B cell (primary cell): ENCODE results near the gene RPL27. TPM values are rescaled to one million over a fixed set of nuclear protein-coding genes. Genes with fewer than 3 reads are reported as not detected.

Source experiments
- ATAC-seq: fragments of 200-7000 bp; cut with Tn5 transposase; one replicate; pipeline ENCODE4 v1.10.0; 2021; ENCODE audit warnings: low read depth, mild to moderate bottlenecking, moderate number of reproducible peaks, moderate library complexity
- CTCF ChIA-PET: fragments of 350-600 bp; sonication (Branson Sonifier 250); formaldehyde crosslinking; loops from one replicate; lab custom pipeline; 2021; ENCODE audit warnings: antibody characterized with exemption, inconsistent platforms; lab: Charles Lee
- POLR2A ChIA-PET: fragments of 350-600 bp; sonication (Branson Sonifier 250); formaldehyde crosslinking; loops from one replicate; lab custom pipeline; 2021; ENCODE audit warnings: antibody characterized with exemption; lab: Charles Lee
- DNase-seq: peaks from one replicate; pipeline ENCODE4 v3.0.0; 2013
- H2AFZ ChIP-seq: 2 replicates; pipeline ENCODE4 v1.6.1; 2012; ENCODE audit warnings: mild to moderate bottlenecking, low read depth, low read length; ENCODE audit not compliant: insufficient read depth, poor library complexity, severe bottlenecking
- H3K27ac ChIP-seq, 2 donors: 1 replicate in 1 of 2; 2 replicates in 1 of 2; pipeline ENCODE4 v1.5.1; 2012 to 2013; ENCODE audit warnings: low read length in 2 of 2, mild to moderate bottlenecking in 2 of 2, moderate library complexity in 1 of 2
- H3K27me3 ChIP-seq, 4 experiments: fragments of 200-600 bp in 1 of 4; sonication (generic) in 1 of 4; replicated peaks in 1 of 4; 1 replicate in 2 of 4; 2 replicates in 2 of 4; pipeline versions ENCODE4 v1.6.1 to v1.7.0; 2013 to 2016; ENCODE audit warnings: low read length in 3 of 4, mild to moderate bottlenecking in 2 of 4, mixed read lengths in 1 of 4, moderate library complexity in 1 of 4; ENCODE audit not compliant: insufficient read depth in 4 of 4, control insufficient read depth in 3 of 4; ENCODE audit errors: control extremely low read depth in 1 of 4
- H3K36me3 ChIP-seq, 2 experiments: replicated peaks in 1 of 2; 1 replicate in 1 of 2; 2 replicates in 1 of 2; pipeline versions ENCODE4 v1.6.1 to v1.7.1; 2013; ENCODE audit warnings: low read length in 1 of 2; ENCODE audit not compliant: insufficient read depth in 2 of 2, control insufficient read depth in 1 of 2; ENCODE audit errors: control extremely low read depth in 1 of 2, extremely low read depth in 1 of 2
- H3K4me1 ChIP-seq, 2 donors: fragments of 200-600 bp in 1 of 2; sonication (generic) in 1 of 2; 1 replicate in 1 of 2; 2 replicates in 1 of 2; pipeline versions ENCODE4 v1.5.1 to v1.6.1; 2013 to 2017; ENCODE audit warnings: low read length in 2 of 2; ENCODE audit not compliant: control insufficient read depth in 2 of 2, insufficient read depth in 2 of 2
- H3K4me2 ChIP-seq: replicated peaks from 2 replicates; pipeline ENCODE3; 2012; ENCODE audit warnings: mild to moderate bottlenecking, low read depth, low read length; ENCODE audit not compliant: poor library complexity, severe bottlenecking
- H3K4me3 ChIP-seq, 5 experiments: fragments of 200-600 bp in 1 of 5; sonication (generic) in 1 of 5; 1 replicate in 3 of 5; 2 replicates in 2 of 5; pipeline versions ENCODE4 v1.5.1 to v1.7.0; 2011 to 2016; ENCODE audit warnings: low read length in 4 of 5, mild to moderate bottlenecking in 4 of 5, low read depth in 2 of 5, control low read depth in 1 of 5, moderate library complexity in 1 of 5; ENCODE audit not compliant: insufficient read depth in 1 of 5; ENCODE audit errors: control extremely low read depth in 1 of 5, extremely low read depth in 1 of 5
- H3K79me2 ChIP-seq: fragments of 200-600 bp; sonication (generic); one replicate; pipeline ENCODE4 v1.6.0; 2016; ENCODE audit warnings: low read length; ENCODE audit not compliant: control insufficient read depth, insufficient read depth
- H3K9ac ChIP-seq: fragments of 200-600 bp; sonication (generic); 2 replicates; pipeline ENCODE4 v1.6.1; 2017; ENCODE audit warnings: mild to moderate bottlenecking, low read length, moderate library complexity
- H3K9me3 ChIP-seq, 3 donors: one replicate each; pipeline versions ENCODE4 v1.6.1 to v1.7.1; 2013; ENCODE audit warnings: low read length in 2 of 3; ENCODE audit not compliant: control insufficient read depth in 2 of 3, insufficient read depth in 1 of 3; ENCODE audit errors: control extremely low read depth in 1 of 3
- H4K20me1 ChIP-seq: 2 replicates; pipeline ENCODE4 v1.6.0; 2012; ENCODE audit warnings: mild to moderate bottlenecking, low read length; ENCODE audit not compliant: insufficient read depth, control insufficient read depth, poor library complexity, severe bottlenecking
- H3K27ac Mint-ChIP-seq: one replicate; pipeline ENCODE4 v1.8.0; 2021; ENCODE audit warnings: mixed read lengths
- H3K27me3 Mint-ChIP-seq: one replicate; pipeline ENCODE4 v1.8.0; 2021; ENCODE audit warnings: mixed read lengths
- H3K4me1 Mint-ChIP-seq: one replicate; pipeline ENCODE4 v1.8.0; 2021; ENCODE audit warnings: mixed read lengths
- H3K4me3 Mint-ChIP-seq: one replicate; pipeline ENCODE4 v1.8.0; 2021; ENCODE audit warnings: mixed read lengths
- H3K9me3 Mint-ChIP-seq: one replicate; pipeline ENCODE4 v1.8.0; 2022; ENCODE audit warnings: mixed read lengths; ENCODE audit not compliant: insufficient read depth
- EZH2 ChIP-seq: IDR thresholded peaks from 2 replicates; pipeline ENCODE4 v1.6.1; 2012; ENCODE audit warnings: borderline replicate concordance, low read depth, mild to moderate bottlenecking, moderate library complexity, low read length; ENCODE audit not compliant: insufficient read depth, poor library complexity, severe bottlenecking
- WGBS: methylation state at CpG from one replicate; pipeline ENCODE4 v1.1.5; 2013; ENCODE audit warnings: missing lambda C conversion rate; ENCODE audit not compliant: insufficient coverage; 5-methylcytosine and 5-hydroxymethylcytosine counted together
- intact Hi-C: fragments of 100-400 bp; cut with micrococcal nuclease; formaldehyde crosslinking; loops from one replicate; pipeline ENCODE4 v1.10.0; 2022
- polyA plus RNA-seq: library from polyadenylated mRNA; depleted of rRNA; stranded (reverse); fragments of >200 nt; gene quantifications from 2 replicates; pipeline ENCODE4 v1.2.3, GENCODE V29; 2012
- total RNA-seq, 2 donors: library from RNA; stranded (reverse); fragments of 120-200 nt in 1 of 2; gene quantifications; 1 replicate in 1 of 2; 2 replicates in 1 of 2; pipeline versions ENCODE4 v1.2.3 to v1.2.4, GENCODE V29; 2013 to 2022
- TF ChIP-seq, protein P1 (sequence below): fragments of 200-600 bp; IDR thresholded peaks from one replicate; pipeline ENCODE4 v1.8.0; 2022; ENCODE audit warnings: antibody characterized with exemption, mild to moderate bottlenecking

The RPL27 gene
- total and polyA plus RNA-seq, 2 donors (not counting 1 experiment from before 2014, with no cell fraction given), result 1,087 to 3,493 TPM

DNA sequence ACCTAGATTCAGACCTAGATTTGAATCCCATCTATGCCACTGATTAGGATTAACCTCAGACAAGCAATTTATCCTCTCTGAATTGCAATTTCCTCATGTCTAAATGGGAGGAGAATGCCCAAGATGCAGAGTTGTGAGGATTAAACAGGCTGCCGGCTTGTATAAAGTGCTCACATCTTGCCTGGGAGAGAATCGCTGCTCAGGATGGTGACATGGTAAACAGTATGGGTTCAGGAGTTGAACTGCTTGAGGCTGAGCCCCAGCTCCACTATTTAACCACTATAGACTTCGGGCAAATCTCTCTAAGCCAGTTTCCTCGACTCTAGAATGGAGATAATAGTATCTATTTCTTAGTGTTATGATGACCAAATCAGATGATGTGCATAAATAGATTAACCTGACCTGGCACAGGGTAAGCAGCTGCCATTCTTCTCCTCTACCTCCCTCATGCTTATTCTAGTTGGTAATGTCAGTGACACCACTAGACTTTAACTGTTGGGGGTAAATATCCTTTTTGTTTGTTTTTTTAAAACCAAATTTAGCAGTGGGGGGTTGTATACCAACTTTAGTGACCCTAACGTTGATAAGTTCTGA is 732 bp upstream of the RPL27 start:
- POLR2A ChIA-PET, result interaction anchor here (0.6 to 2.3 kb wide), 23 partner anchors 9 to 487 kb away, joined by 3 to 24 read pairs (median 7); partner anchors contain the start of genes AARSD1, BRCA1, DHX8 and IFI35

More for the DNA sequence above, 732 bp upstream of the RPL27 start:
- Histone ChIP-seq H4K20me1 (peaks cover 21% of the 10 kb centered on the region), H3K27ac (peak overlapping the region; percentile 41 to 58), H3K9me3 (no peaks in the 10 kb centered on the region), H3K79me2 (peaks cover 17% of the 10 kb centered on the region), H2AFZ (peak overlapping the region; percentile 41), H3K27me3 (no peaks in the 10 kb centered on the region), H3K4me1 (peaks cover 20 to 22% of the 10 kb centered on the region in 2 donors), H3K9ac (peak overlapping the region; percentile 43), H3K4me3 (peak overlapping the region in 4 of 5 experiments; percentile 41 to 70 (median 47)), H3K36me3 (peaks cover 4 to 38% of the 10 kb centered on the region in 2 experiments), H3K4me2 (peak overlapping the region; percentile 62)
- no peak for ATAC-seq
- WGBS, result no CpG with 5 or more reads among the region's 5 CpGs
- Mint-ChIP-seq H3K27ac (peak overlapping the region; percentile 88), H3K4me1 (peaks cover 40% of the 10 kb centered on the region), H3K27me3 (no peaks in the 10 kb centered on the region), H3K4me3 (peak overlapping the region; percentile 96), H3K9me3 (no peaks in the 10 kb centered on the region)
- intact Hi-C loops, result loop anchor here (5.0 to 10.0 kb wide), 2 partner anchors 423 to 610 kb away; partner anchors contain the start of genes PSMC3IP and STAT3
- CTCF ChIA-PET, result interaction anchor here (0.6 to 3.8 kb wide), 33 partner anchors 9 to 549 kb away, joined by 3 to 54 read pairs (median 5); partner anchors contain the start of genes AARSD1, AOC2, BECN1 and DHX8
- DNase-seq, result no peak
- TF ChIP-seq EZH2, result no peak
- TF ChIP-seq, protein P1, sequence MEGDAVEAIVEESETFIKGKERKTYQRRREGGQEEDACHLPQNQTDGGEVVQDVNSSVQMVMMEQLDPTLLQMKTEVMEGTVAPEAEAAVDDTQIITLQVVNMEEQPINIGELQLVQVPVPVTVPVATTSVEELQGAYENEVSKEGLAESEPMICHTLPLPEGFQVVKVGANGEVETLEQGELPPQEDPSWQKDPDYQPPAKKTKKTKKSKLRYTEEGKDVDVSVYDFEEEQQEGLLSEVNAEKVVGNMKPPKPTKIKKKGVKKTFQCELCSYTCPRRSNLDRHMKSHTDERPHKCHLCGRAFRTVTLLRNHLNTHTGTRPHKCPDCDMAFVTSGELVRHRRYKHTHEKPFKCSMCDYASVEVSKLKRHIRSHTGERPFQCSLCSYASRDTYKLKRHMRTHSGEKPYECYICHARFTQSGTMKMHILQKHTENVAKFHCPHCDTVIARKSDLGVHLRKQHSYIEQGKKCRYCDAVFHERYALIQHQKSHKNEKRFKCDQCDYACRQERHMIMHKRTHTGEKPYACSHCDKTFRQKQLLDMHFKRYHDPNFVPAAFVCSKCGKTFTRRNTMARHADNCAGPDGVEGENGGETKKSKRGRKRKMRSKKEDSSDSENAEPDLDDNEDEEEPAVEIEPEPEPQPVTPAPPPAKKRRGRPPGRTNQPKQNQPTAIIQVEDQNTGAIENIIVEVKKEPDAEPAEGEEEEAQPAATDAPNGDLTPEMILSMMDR, result no peak
